ENCODE results near the gene KLF13. TPM values are rescaled to one million over a fixed set of nuclear protein-coding genes. Genes with fewer than 3 reads are reported as not detected.

KLF13 gene
- total RNA-seq, 2 donors from 2014 or later: 25.7 to 38.4 TPM

DNA sequence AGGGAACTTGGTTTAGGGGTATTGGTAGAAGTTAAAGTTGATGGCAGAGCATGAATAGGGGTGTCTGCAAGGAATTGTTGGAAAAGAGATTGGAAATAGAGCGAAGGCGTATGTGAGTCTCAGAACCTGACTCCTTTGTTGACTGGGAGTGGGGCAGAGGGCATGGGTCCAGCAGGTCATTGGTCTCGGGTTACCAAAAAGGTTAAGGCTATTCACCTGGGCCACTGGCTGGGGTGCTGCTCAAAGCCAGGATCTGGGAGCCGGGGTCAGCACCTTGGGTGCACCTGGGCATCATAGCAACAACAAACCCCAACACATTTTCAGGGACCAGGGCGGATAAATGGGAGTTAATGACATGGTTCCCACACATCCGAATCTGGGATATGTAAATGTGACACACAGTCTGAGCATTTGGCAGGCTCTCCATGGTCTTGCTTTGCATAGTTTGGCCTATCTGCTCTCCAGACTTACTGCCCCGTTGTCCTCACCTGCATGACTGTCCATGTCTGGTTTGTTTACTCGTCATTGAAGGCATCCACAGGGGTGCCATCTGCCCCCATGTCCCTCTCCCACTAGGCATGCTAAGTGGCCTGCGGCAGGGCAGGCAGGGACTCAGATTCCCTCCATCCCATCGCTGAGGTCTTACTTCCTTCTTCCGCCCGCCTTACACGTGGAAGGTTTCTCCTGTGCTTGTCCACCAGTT lies 10.1 kb downstream of the KLF13 start:
- DNase-seq: no peak

GRCh38 chr15:31337352-31338031 lies 10.9 kb downstream of the KLF13 start:
- Histone ChIP-seq H3K27me3 (no peaks in the 10 kb centered on the region), H3K9me3 (no peaks in the 10 kb centered on the region), H3K4me1 (peaks cover 99% of the 10 kb centered on the region), H3K4me3 (no peak overlapping the region), H3K27ac (peak overlapping the region; percentile 76 to 100 (median 98)), H3K36me3 (replicated peaks in 1 of 2; ENCODE audit: insufficient read depth in 1 of 2, low read depth in 2 of 2) (no peaks in the 10 kb centered on the region)
- WGBS, 2 donors: 73 to 78% methylated on average over 12 of the region's 12 CpGs
- intact Hi-C loops (cut with DNase I): no loop called here
- TF ChIP-seq, protein P1, sequence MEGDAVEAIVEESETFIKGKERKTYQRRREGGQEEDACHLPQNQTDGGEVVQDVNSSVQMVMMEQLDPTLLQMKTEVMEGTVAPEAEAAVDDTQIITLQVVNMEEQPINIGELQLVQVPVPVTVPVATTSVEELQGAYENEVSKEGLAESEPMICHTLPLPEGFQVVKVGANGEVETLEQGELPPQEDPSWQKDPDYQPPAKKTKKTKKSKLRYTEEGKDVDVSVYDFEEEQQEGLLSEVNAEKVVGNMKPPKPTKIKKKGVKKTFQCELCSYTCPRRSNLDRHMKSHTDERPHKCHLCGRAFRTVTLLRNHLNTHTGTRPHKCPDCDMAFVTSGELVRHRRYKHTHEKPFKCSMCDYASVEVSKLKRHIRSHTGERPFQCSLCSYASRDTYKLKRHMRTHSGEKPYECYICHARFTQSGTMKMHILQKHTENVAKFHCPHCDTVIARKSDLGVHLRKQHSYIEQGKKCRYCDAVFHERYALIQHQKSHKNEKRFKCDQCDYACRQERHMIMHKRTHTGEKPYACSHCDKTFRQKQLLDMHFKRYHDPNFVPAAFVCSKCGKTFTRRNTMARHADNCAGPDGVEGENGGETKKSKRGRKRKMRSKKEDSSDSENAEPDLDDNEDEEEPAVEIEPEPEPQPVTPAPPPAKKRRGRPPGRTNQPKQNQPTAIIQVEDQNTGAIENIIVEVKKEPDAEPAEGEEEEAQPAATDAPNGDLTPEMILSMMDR (IDR thresholded peaks at IDR 0.05): no peak
- no peak for TF ChIP-seq POLR2A (IDR thresholded peaks at IDR 0.05)
- DNase-seq: no peak
- no peak for ATAC-seq

More for the DNA sequence above, 10.1 kb downstream of the KLF13 start:
- Histone ChIP-seq H3K4me1 (peaks cover 99% of the 10 kb centered on the region), H3K27me3 (no peaks in the 10 kb centered on the region), H3K4me3 (no peak overlapping the region), H3K36me3 (replicated peaks in 1 of 2; ENCODE audit: insufficient read depth in 1 of 2, low read depth in 2 of 2) (no peaks in the 10 kb centered on the region), H3K9me3 (no peaks in the 10 kb centered on the region), H3K27ac (peak overlapping the region in 3 of 4 donors; percentile 98 to 100 (median 99))
- ATAC-seq: no peak
- intact Hi-C loops (cut with DNase I): no loop called here
- WGBS, 2 donors: 62 to 77% methylated on average over 13 of the region's 13 CpGs
- no peak for TF ChIP-seq POLR2A (IDR thresholded peaks at IDR 0.05)
- TF ChIP-seq, protein P1 (IDR thresholded peaks at IDR 0.05): no peak

DNA sequence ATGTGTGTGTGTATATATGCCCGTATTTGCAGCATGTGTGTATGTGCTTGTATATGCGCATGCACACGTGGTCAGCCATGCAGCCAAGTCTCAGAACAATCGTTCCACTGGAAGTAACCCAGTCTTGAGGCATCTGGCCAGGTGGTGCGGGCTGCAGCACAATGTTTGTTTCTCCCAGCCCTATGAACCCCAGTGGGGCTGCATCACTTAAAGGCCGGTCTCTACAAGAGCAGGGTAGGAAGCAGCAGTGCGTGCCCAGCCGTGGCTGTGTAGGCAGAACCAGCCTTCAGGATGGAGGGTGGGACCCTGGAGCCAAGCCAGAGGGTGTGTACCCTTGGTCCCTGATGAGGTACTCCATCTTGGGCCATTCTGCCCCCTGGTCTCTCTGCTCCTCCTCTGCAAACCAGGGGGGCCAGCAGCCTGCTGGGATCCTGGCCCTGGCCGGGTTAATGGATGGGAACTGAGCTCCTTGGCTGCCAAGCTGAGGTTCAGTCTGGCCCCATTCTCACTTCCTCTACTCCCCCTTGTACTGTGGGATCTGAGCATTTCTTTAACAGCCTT lies 11.8 kb downstream of the KLF13 start:
- TF ChIP-seq, protein P1 (IDR thresholded peaks at IDR 0.05): no peak
- peak in 1 of 3 donors; percentile 26 for TF ChIP-seq POLR2A (IDR thresholded peaks at IDR 0.05)
- Histone ChIP-seq H3K27ac (peak overlapping the region; percentile 76 to 100 (median 98)), H3K4me1 (peaks cover 99% of the 10 kb centered on the region), H3K9me3 (no peaks in the 10 kb centered on the region), H3K36me3 (replicated peaks in 1 of 2; ENCODE audit: insufficient read depth in 1 of 2, low read depth in 2 of 2) (no peaks in the 10 kb centered on the region), H3K27me3 (no peaks in the 10 kb centered on the region), H3K4me3 (no peak overlapping the region)
- ATAC-seq (peak; percentile 10), DNase-seq (peak; percentile 56 to 72 (median 61))
- intact Hi-C loops (cut with DNase I): no loop called here
- 23 to 27% methylated on average over 5 to 9 of the region's 9 CpGs for WGBS, 2 donors

- Histone ChIP-seq H3K27ac (peak overlapping the region; percentile 76 to 100 (median 98)), H3K36me3 (replicated peaks in 1 of 2; ENCODE audit: insufficient read depth in 1 of 2, low read depth in 2 of 2) (no peaks in the 10 kb centered on the region), H3K9me3 (no peaks in the 10 kb centered on the region), H3K4me3 (no peak overlapping the region), H3K27me3 (no peaks in the 10 kb centered on the region), H3K4me1 (peaks cover 99% of the 10 kb centered on the region)
- ATAC-seq: peak; percentile 68
- peak in 1 of 3 donors; percentile 8 for TF ChIP-seq POLR2A (IDR thresholded peaks at IDR 0.05)
- TF ChIP-seq, protein P1 (IDR thresholded peaks at IDR 0.05): peak in 1 of 7 experiments; percentile 26
- WGBS, 2 donors: 10 to 23% methylated on average over 9 of the region's 9 CpGs
- intact Hi-C loops (cut with DNase I): no loop called here
- peak; percentile 81 to 93 (median 88) for DNase-seq
These were observed 12.4 kb downstream of the KLF13 start for GRCh38 chr15:31338879-31339557.

All from body of pancreas (tissue), 4 donors.